Activated naive CD8-positive, alpha-beta T cell treated with anti-CD3 and anti-CD28 coated beads for 36 hours (primary cell): ENCODE measurements around the gene TDG. TPM values are rescaled to one million over a fixed set of nuclear protein-coding genes. Genes with fewer than 3 reads are reported as not detected.
"Not testable (repeated sequence)": the region's sequence is repeated elsewhere in the genome, so short reads cannot be mapped to it uniquely, and the experiment has no call there.

Experiments
- DNase-seq: peaks from one replicate; pipeline ENCODE4 v3.0.0; 2021
- H3K27ac Mint-ChIP-seq: one replicate; pipeline ENCODE4 v1.8.0; 2022; ENCODE audit warnings: mild to moderate bottlenecking, moderate library complexity, mixed read lengths
- H3K27me3 Mint-ChIP-seq: one replicate; pipeline ENCODE4 v1.8.0; 2022; ENCODE audit warnings: mild to moderate bottlenecking, mixed read lengths
- H3K36me3 Mint-ChIP-seq: one replicate; pipeline ENCODE4 v1.8.0; 2021; ENCODE audit warnings: mild to moderate bottlenecking, mixed read lengths
- H3K4me1 Mint-ChIP-seq: one replicate; pipeline ENCODE4 v1.8.0; 2021; ENCODE audit warnings: mixed read lengths
- H3K4me3 Mint-ChIP-seq: one replicate; pipeline ENCODE4 v1.8.0; 2022; ENCODE audit warnings: mild to moderate bottlenecking, moderate library complexity, mixed read lengths
- H3K9me3 Mint-ChIP-seq: one replicate; pipeline ENCODE4 v1.8.0; 2022; ENCODE audit warnings: mixed read lengths
- total RNA-seq, 2 experiments: library from RNA; stranded (reverse); gene quantifications; one replicate each; pipeline ENCODE4 v1.2.3, GENCODE V29; 2021

The TDG gene
- total RNA-seq, 2 experiments from 2014 or later = 58.3 to 59.3 TPM

DNA sequence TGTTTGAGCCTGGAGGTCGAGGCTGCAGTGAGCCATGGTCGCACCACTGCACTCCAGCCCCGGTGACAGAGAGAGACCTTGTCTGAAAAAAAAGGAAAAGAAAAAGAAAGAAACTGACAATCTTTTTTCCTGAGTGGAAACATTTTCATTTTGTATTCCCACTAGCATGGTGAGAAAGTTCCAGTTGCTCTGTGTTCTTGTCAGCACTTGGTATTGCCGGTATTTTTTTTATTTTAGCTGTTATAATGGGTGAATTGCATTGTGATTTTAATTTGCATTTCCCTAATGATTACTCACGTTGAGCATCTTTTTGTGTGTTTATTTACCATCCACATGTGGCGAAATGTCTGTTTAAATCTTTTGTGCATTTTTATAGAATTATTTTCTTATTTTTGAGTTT lies 58.7 kb downstream of the TDG start:
- H3K9me3 Mint-ChIP-seq = peaks cover 2% of the 10 kb centered on the region
- H3K27me3 Mint-ChIP-seq = peaks cover 21% of the 10 kb centered on the region
- no peak for DNase-seq
- H3K36me3 Mint-ChIP-seq = no peaks in the 10 kb centered on the region
- no peak overlapping the region for H3K4me3 Mint-ChIP-seq
- no peak overlapping the region for H3K27ac Mint-ChIP-seq
- no peaks in the 10 kb centered on the region for H3K4me1 Mint-ChIP-seq

DNA sequence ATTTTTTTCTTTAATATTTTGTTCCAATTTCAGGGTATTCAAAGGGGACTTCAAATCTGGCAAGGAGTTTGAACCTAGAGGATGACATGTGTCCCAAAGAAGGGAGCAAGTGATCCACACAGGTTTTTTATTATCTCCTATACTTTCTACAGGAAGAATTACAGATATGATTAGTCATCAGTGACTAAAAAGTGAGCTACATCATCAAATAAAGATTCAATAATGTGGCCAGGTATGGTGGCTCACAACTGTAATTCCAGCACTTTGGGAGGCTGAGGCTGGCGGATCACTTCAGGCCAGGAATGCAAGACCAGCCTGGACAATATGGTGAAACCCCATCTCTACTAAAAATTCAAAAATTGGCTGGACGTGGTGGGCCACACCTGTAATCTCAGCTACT lies 60.1 kb downstream of the TDG start:
- no peaks in the 10 kb centered on the region for H3K4me1 Mint-ChIP-seq
- no peak for DNase-seq
- H3K9me3 Mint-ChIP-seq = peaks cover 2% of the 10 kb centered on the region
- H3K4me3 Mint-ChIP-seq = no peak overlapping the region
- H3K27ac Mint-ChIP-seq = no peak overlapping the region
- H3K27me3 Mint-ChIP-seq = peaks cover 8% of the 10 kb centered on the region
- H3K36me3 Mint-ChIP-seq = no peaks in the 10 kb centered on the region

DNA sequence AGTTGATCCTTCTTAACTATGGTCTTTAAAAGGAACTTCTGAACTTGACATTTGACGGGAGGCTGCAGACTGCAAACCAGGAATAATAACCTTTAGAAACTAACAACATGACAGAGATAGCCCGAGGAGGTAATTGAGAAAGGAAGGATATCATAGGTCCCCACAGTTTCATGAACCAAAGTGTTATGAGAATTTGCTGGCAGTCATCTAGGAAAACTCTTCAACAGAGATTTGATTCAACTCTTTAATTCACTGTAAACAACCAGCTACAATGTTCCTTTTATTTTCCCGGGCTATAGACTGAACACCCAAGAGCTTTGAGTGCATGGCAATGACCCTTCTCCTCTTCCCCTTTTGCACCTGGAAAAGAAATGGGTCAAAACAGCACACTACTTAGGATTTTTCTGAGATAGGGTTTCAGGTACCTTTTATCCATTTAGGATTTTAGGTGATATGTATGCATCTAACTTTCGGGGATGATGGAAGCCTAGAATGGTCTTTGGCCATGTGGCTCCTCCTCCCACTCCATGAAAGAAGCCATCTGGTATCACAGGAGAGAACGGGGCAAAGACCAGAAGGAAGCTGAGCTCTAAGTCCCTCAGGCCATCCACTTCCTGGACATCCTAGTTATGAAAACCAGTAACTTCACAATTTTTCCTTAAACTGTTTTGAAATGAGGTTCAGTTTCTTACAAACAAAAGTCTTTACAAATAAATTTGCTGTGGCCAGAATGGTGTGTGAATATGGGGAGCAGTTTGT lies 61.3 kb downstream of the TDG start:
- Mint-ChIP-seq H3K36me3 (no peaks in the 10 kb centered on the region), H3K27ac (no peak overlapping the region), H3K9me3 (peaks cover 2% of the 10 kb centered on the region), H3K27me3 (peaks cover 4% of the 10 kb centered on the region), H3K4me3 (no peak overlapping the region), H3K4me1 (no peaks in the 10 kb centered on the region)
- no peak for DNase-seq

DNA sequence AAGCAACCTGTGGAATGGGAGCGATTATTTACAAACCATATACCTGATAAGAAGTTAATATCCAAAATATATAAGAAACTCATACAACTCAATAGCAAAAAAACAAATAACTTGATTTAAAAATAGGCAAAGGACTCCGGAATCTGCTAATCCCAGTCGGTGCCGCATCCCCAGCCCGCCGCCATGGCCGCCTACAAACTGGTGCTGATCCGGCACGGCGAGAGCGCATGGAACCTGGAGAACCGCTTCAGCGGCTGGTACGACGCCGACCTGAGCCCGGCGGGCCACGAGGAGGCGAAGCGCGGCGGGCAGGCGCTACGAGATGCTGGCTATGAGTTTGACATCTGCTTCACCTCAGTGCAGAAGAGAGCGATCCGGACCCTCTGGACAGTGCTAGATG lies 64.9 kb downstream of the TDG start:
- H3K27me3 Mint-ChIP-seq, H3K9me3 Mint-ChIP-seq, H3K4me3 Mint-ChIP-seq, DNase-seq, H3K4me1 Mint-ChIP-seq, H3K27ac Mint-ChIP-seq, H3K36me3 Mint-ChIP-seq: not testable (repeated sequence)

DNA sequence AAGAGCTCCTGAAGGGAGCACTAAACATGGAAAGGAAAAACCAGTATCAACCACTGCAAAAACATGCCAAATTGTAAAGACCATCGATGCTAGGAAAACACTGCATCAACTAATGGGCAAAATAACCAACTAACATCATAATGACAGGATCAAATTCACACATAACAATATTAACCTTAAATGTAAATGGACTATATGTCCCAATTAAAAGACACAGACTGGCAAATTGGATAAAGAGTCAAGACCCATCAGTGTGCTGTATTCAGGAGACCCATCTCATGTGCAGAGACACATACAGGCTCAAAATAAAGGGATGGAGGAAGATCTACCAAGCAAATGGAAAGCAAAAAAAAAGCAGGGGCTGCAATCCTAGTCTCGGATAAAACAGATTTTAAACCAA lies 70.5 kb downstream of the TDG start:
- not testable (repeated sequence) for H3K36me3 Mint-ChIP-seq, H3K4me3 Mint-ChIP-seq, H3K4me1 Mint-ChIP-seq

More for the DNA sequence above, 70.5 kb downstream of the TDG start:
- not testable (repeated sequence) for H3K27ac Mint-ChIP-seq, DNase-seq, H3K9me3 Mint-ChIP-seq
- H3K27me3 Mint-ChIP-seq = peaks cover 13% of the 10 kb centered on the region

Other genes starting within 250 kb of the TDG start
- gene NT5DC3, start 124.6 kb upstream of the TDG start, total RNA-seq = 1 to 10 TPM; 9.6 TPM
- gene HSP90B1, start 35.5 kb upstream of the TDG start, total RNA-seq = 100 to 1,000 TPM; 540 to 565 TPM
- gene GLT8D2, start 84.3 kb downstream of the TDG start, total RNA-seq = under 1 TPM in 1 of 2 experiments, not detected in 1; 0.43 TPM
- gene HCFC2, start 98.7 kb downstream of the TDG start, total RNA-seq = 1 to 10 TPM; 7.6 to 8.0 TPM
- gene NFYB, start 172.3 kb downstream of the TDG start, total RNA-seq = 10 to 100 TPM; 30.6 to 32.3 TPM
- 100 to 1,000 TPM; 120 to 125 TPM for gene TXNRD1, start 249.9 kb downstream of the TDG start, total RNA-seq